HEK293 (cell line): Measurements from ENCODE around the gene TMEM259.

Experiments
- EGR2 ChIP-seq: fragments of 450-650 bp; formaldehyde crosslinking; IDR thresholded peaks from 2 replicates; pipeline ENCODE4 v1.5.1; 2016; ENCODE audit warnings: low read depth, missing biosample characterization, missing genetic modification characterization
- HOXC10 ChIP-seq: sonication (generic); formaldehyde crosslinking; IDR thresholded peaks from 2 replicates; pipeline ENCODE4 v1.8.1; 2023; ENCODE audit warnings: mild to moderate bottlenecking, missing genetic modification reagents
- HOXD13 ChIP-seq: sonication (generic); formaldehyde crosslinking; IDR thresholded peaks from 2 replicates; pipeline ENCODE4 v1.8.0; 2022; ENCODE audit warnings: missing genetic modification reagents, borderline replicate concordance
- KLF16 ChIP-seq: fragments of 450-650 bp; formaldehyde crosslinking; IDR thresholded peaks from 2 replicates; pipeline ENCODE4 v1.5.1; 2017; ENCODE audit warnings: missing biosample characterization, missing genetic modification characterization
- KLF8 ChIP-seq: fragments of 450-650 bp; formaldehyde crosslinking; IDR thresholded peaks from 2 replicates; pipeline ENCODE4 v1.5.1; 2016; ENCODE audit warnings: missing biosample characterization, missing genetic modification characterization
- MYNN ChIP-seq: fragments of 450-650 bp; formaldehyde crosslinking; IDR thresholded peaks from 2 replicates; pipeline ENCODE4 v1.5.1; 2016; ENCODE audit warnings: missing biosample characterization, missing genetic modification characterization, borderline replicate concordance
- OVOL3 ChIP-seq: fragments of 450-650 bp; formaldehyde crosslinking; IDR thresholded peaks from 2 replicates; pipeline ENCODE4 v1.5.1; 2016; ENCODE audit warnings: missing biosample characterization, missing genetic modification characterization
- RBAK ChIP-seq: fragments of 450-650 bp; formaldehyde crosslinking; IDR thresholded peaks from 2 replicates; pipeline ENCODE4 v1.5.1; 2016; ENCODE audit warnings: missing biosample characterization, missing genetic modification characterization
- SCRT1 ChIP-seq: fragments of 450-650 bp; formaldehyde crosslinking; IDR thresholded peaks from 2 replicates; pipeline ENCODE4 v1.5.1; 2016; ENCODE audit warnings: missing biosample characterization, missing genetic modification characterization, borderline replicate concordance
- ZBTB1 ChIP-seq: fragments of 450-650 bp; formaldehyde crosslinking; IDR thresholded peaks from 2 replicates; pipeline ENCODE4 v1.5.1; 2016; ENCODE audit warnings: missing biosample characterization, missing genetic modification characterization
- ZBTB20 ChIP-seq: fragments of 450-650 bp; formaldehyde crosslinking; IDR thresholded peaks from 2 replicates; pipeline ENCODE4 v1.5.1; 2016; ENCODE audit warnings: missing biosample characterization, missing genetic modification characterization
- ZBTB7A ChIP-seq: fragments of 450-650 bp; formaldehyde crosslinking; IDR thresholded peaks from 2 replicates; pipeline ENCODE4 v1.5.1; 2016; ENCODE audit warnings: low read depth, missing biosample characterization, missing genetic modification characterization
- ZFP69B ChIP-seq: fragments of 450-650 bp; formaldehyde crosslinking; IDR thresholded peaks from 2 replicates; pipeline ENCODE4 v1.5.1; 2016; ENCODE audit warnings: missing biosample characterization, missing genetic modification characterization
- ZNF10 ChIP-seq: fragments of 450-650 bp; formaldehyde crosslinking; IDR thresholded peaks from 2 replicates; pipeline ENCODE4 v1.5.1; 2017; ENCODE audit warnings: missing biosample characterization, missing genetic modification characterization
- ZNF133 ChIP-seq: fragments of 450-650 bp; formaldehyde crosslinking; IDR thresholded peaks from 2 replicates; pipeline ENCODE4 v1.5.1; 2016; ENCODE audit warnings: missing biosample characterization, missing genetic modification characterization
- ZNF16 ChIP-seq: fragments of 450-650 bp; formaldehyde crosslinking; IDR thresholded peaks from 2 replicates; pipeline ENCODE4 v1.5.1; 2016; ENCODE audit warnings: low read depth, missing biosample characterization, missing genetic modification characterization
- ZNF169 ChIP-seq: fragments of 450-650 bp; formaldehyde crosslinking; IDR thresholded peaks from 2 replicates; pipeline ENCODE4 v1.5.1; 2016; ENCODE audit warnings: missing biosample characterization, missing genetic modification characterization
- ZNF174 ChIP-seq: fragments of 450-650 bp; formaldehyde crosslinking; IDR thresholded peaks from 2 replicates; pipeline ENCODE4 v1.5.0; 2017; ENCODE audit warnings: missing biosample characterization, mild to moderate bottlenecking, missing genetic modification characterization
- ZNF184 ChIP-seq: fragments of 450-650 bp; IDR thresholded peaks from 2 replicates; pipeline ENCODE4 v1.5.1; 2018; ENCODE audit warnings: missing biosample characterization, mild to moderate bottlenecking, missing genetic modification characterization
- ZNF239 ChIP-seq: fragments of 450-650 bp; formaldehyde crosslinking; IDR thresholded peaks from 2 replicates; pipeline ENCODE4 v1.5.1; 2016; ENCODE audit warnings: missing biosample characterization, missing genetic modification characterization
- ZNF354C ChIP-seq: fragments of 450-650 bp; formaldehyde crosslinking; IDR thresholded peaks from 2 replicates; pipeline ENCODE4 v1.5.1; 2016; ENCODE audit warnings: missing biosample characterization, missing genetic modification characterization, low read depth, borderline replicate concordance
- ZNF391 ChIP-seq: fragments of 450-650 bp; formaldehyde crosslinking; IDR thresholded peaks from 2 replicates; pipeline ENCODE4 v1.5.1; 2016; ENCODE audit warnings: low read depth, missing biosample characterization, missing genetic modification characterization, borderline replicate concordance
- ZNF423 ChIP-seq: fragments of 450-650 bp; formaldehyde crosslinking; IDR thresholded peaks from 2 replicates; pipeline ENCODE4 v1.5.1; 2016; ENCODE audit warnings: missing biosample characterization, missing genetic modification characterization
- ZNF510 ChIP-seq: fragments of 450-650 bp; formaldehyde crosslinking; IDR thresholded peaks from 2 replicates; pipeline ENCODE4 v1.5.1; 2018; ENCODE audit warnings: mild to moderate bottlenecking, missing genetic modification characterization, missing biosample characterization; ENCODE audit not compliant: insufficient replicate concordance
- ZNF521 ChIP-seq: fragments of 450-650 bp; formaldehyde crosslinking; IDR thresholded peaks from 2 replicates; pipeline ENCODE4 v1.5.1; 2017; ENCODE audit warnings: missing biosample characterization, mild to moderate bottlenecking, missing genetic modification characterization
- ZNF548 ChIP-seq: fragments of 450-650 bp; formaldehyde crosslinking; IDR thresholded peaks from 2 replicates; pipeline ENCODE4 v1.5.1; 2016; ENCODE audit warnings: missing biosample characterization, missing genetic modification characterization
- ZNF561 ChIP-seq: fragments of 450-650 bp; IDR thresholded peaks from 2 replicates; pipeline ENCODE4 v1.5.1; 2018; ENCODE audit warnings: missing biosample characterization, missing genetic modification characterization, borderline replicate concordance
- ZNF571 ChIP-seq: fragments of 450-650 bp; formaldehyde crosslinking; IDR thresholded peaks from 2 replicates; pipeline ENCODE4 v1.5.0; 2017; ENCODE audit warnings: missing biosample characterization, missing genetic modification characterization
- ZNF677 ChIP-seq: fragments of 450-650 bp; IDR thresholded peaks from 2 replicates; pipeline ENCODE4 v1.5.0; 2018; ENCODE audit warnings: missing biosample characterization, mild to moderate bottlenecking, missing genetic modification characterization, moderate library complexity
- ZNF76 ChIP-seq: fragments of 450-650 bp; formaldehyde crosslinking; IDR thresholded peaks from 2 replicates; pipeline ENCODE4; 2016; ENCODE audit warnings: low read depth, missing biosample characterization, missing genetic modification characterization, borderline replicate concordance
- ZNF791 ChIP-seq: fragments of 450-650 bp; formaldehyde crosslinking; IDR thresholded peaks from 2 replicates; pipeline ENCODE4 v1.5.1; 2016; ENCODE audit warnings: missing biosample characterization, missing genetic modification characterization
- TF ChIP-seq, protein P1 (sequence below): fragments of 450-650 bp; formaldehyde crosslinking; conservative IDR thresholded peaks from 2 replicates; pipeline ENCODE4 v1.5.1; 2016; ENCODE audit warnings: low read depth, missing biosample characterization, missing genetic modification characterization
- TF ChIP-seq, protein P2 (sequence below): fragments of 450-650 bp; formaldehyde crosslinking; IDR thresholded peaks from 2 replicates; pipeline ENCODE4 v1.5.1; 2016; ENCODE audit warnings: missing biosample characterization, missing genetic modification characterization
- TF ChIP-seq, protein P3 (sequence below): fragments of 450-650 bp; formaldehyde crosslinking; optimal IDR thresholded peaks from 2 replicates; pipeline ENCODE3; 2016; ENCODE audit warnings: missing biosample characterization, mild to moderate bottlenecking, missing genetic modification characterization
- TF ChIP-seq, protein P4 (sequence below): fragments of 450-650 bp; formaldehyde crosslinking; IDR thresholded peaks from 2 replicates; pipeline ENCODE4 v1.5.1; 2016; ENCODE audit warnings: missing biosample characterization, missing genetic modification characterization

The TMEM259 gene

DNA sequence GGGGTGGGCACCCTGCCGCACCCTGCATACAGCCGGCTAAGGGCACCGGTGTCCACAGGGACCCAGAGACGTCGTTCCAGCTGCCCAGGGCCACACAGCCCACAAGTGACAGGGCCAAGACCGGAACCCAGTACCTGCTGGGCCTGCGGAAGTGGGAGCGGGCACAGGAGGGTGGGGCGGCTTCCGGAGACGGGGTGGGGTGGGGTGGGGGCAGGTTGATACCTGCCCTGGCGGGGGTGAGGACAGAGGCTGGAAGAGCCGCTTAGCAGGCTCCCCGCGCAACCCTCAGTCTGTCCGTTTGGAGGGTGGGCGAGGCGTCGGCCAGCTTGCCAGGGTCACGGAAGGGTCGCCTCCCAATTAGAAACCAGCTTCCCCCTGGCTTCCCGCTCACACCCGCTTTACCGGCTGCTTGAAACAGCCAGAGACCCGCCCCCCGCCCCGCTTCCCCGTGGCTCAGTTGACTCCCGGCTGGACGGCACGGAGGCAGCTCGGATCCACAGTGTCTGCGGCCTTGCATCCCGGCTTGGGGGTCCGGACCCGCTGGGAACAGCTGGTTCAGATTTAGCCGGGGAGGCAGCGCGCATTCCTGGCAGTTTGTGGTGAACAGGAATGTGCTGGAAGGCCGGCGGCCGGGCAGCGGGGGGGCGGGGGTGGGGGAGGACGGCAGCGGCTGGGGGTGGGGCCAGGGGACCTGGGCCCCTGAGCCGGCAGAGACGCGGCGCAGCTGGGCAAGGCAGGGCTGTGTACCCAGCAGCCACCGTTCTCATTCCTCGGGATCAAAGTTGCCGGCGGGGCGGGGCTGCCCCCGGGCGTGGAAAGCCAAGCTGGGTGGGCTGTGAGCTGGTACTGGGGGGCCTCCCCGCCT lies 7.4 kb upstream of the TMEM259 start (continued):
- TF ChIP-seq ZNF10 (tag by site-specific recombination) (no peak), ZNF76 (tag by site-specific recombination) (no peak; the same call in 1 of the 2 replicates), ZNF184 (tag by site-specific recombination) (no peak), ZNF677 (tag by site-specific recombination) (no peak), ZNF510 (tag by site-specific recombination) (no peak), EGR2 (tag by site-specific recombination) (no peak), ZFP69B (tag by site-specific recombination) (0 out of 2 replicates have a peak, but pooled peaks have one; percentile 55), ZNF791 (tag by site-specific recombination) (no peak), ZBTB20 (tag by site-specific recombination) (peak; percentile 34; the same call in 1 of the 2 replicates), ZNF16 (tag by site-specific recombination) (no peak), RBAK (tag by site-specific recombination) (no peak), ZBTB1 (tag by site-specific recombination) (no peak), ZNF548 (tag by site-specific recombination) (no peak), ZNF521 (tag by site-specific recombination) (no peak), KLF8 (tag by site-specific recombination) (0 out of 2 replicates have a peak, but pooled peaks have one; percentile 63), ZNF354C (tag by site-specific recombination) (no peak), ZBTB7A (tag by site-specific recombination) (0 out of 2 replicates have a peak, but pooled peaks have one; percentile 51), ZNF571 (tag by site-specific recombination) (no peak), ZNF169 (tag by site-specific recombination) (no peak), MYNN (no peak), ZNF239 (tag by site-specific recombination) (no peak), ZNF561 (tag by site-specific recombination) (0 out of 2 replicates have a peak, but pooled peaks have one; percentile 53), SCRT1 (tag by site-specific recombination) (no peak), ZNF133 (tag by site-specific recombination) (no peak), OVOL3 (tag by site-specific recombination) (no peak), ZNF174 (tag by site-specific recombination) (no peak), HOXD13 (CRISPR knock-in tag) (no peak), KLF16 (tag by site-specific recombination) (0 out of 2 replicates have a peak, but pooled peaks have one; percentile 59), ZNF391 (no peak), HOXC10 (CRISPR knock-in tag) (no peak), ZNF423 (tag by site-specific recombination) (no peak)
- TF ChIP-seq, protein P1, sequence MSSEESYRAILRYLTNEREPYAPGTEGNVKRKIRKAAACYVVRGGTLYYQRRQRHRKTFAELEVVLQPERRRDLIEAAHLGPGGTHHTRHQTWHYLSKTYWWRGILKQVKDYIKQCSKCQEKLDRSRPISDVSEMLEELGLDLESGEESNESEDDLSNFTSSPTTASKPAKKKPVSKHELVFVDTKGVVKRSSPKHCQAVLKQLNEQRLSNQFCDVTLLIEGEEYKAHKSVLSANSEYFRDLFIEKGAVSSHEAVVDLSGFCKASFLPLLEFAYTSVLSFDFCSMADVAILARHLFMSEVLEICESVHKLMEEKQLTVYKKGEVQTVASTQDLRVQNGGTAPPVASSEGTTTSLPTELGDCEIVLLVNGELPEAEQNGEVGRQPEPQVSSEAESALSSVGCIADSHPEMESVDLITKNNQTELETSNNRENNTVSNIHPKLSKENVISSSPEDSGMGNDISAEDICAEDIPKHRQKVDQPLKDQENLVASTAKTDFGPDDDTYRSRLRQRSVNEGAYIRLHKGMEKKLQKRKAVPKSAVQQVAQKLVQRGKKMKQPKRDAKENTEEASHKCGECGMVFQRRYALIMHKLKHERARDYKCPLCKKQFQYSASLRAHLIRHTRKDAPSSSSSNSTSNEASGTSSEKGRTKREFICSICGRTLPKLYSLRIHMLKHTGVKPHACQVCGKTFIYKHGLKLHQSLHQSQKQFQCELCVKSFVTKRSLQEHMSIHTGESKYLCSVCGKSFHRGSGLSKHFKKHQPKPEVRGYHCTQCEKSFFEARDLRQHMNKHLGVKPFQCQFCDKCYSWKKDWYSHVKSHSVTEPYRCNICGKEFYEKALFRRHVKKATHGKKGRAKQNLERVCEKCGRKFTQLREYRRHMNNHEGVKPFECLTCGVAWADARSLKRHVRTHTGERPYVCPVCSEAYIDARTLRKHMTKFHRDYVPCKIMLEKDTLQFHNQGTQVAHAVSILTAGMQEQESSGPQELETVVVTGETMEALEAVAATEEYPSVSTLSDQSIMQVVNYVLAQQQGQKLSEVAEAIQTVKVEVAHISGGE = no peak; the same call in 1 of the 2 replicates
- TF ChIP-seq, protein P2, sequence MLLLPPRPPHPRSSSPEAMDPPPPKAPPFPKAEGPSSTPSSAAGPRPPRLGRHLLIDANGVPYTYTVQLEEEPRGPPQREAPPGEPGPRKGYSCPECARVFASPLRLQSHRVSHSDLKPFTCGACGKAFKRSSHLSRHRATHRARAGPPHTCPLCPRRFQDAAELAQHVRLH (tag by site-specific recombination) = no peak
- TF ChIP-seq, protein P3, sequence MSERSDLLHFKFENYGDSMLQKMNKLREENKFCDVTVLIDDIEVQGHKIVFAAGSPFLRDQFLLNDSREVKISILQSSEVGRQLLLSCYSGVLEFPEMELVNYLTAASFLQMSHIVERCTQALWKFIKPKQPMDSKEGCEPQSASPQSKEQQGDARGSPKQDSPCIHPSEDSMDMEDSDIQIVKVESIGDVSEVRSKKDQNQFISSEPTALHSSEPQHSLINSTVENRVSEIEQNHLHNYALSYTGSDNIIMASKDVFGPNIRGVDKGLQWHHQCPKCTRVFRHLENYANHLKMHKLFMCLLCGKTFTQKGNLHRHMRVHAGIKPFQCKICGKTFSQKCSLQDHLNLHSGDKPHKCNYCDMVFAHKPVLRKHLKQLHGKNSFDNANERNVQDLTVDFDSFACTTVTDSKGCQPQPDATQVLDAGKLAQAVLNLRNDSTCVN (tag by site-specific recombination) = peak; percentile 52
- TF ChIP-seq, protein P4, sequence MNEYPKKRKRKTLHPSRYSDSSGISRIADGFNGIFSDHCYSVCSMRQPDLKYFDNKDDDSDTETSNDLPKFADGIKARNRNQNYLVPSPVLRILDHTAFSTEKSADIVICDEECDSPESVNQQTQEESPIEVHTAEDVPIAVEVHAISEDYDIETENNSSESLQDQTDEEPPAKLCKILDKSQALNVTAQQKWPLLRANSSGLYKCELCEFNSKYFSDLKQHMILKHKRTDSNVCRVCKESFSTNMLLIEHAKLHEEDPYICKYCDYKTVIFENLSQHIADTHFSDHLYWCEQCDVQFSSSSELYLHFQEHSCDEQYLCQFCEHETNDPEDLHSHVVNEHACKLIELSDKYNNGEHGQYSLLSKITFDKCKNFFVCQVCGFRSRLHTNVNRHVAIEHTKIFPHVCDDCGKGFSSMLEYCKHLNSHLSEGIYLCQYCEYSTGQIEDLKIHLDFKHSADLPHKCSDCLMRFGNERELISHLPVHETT = no peak
